Gastrocnemius medialis (tissue), 4 donors: ENCODE measurements around the gene DNM3. TPM values are rescaled to one million over a fixed set of nuclear protein-coding genes. Genes with fewer than 3 reads are reported as not detected.

Experiments used
- ATAC-seq, 2 donors: fragments of 150-250 bp; one replicate each; pipeline ENCODE4 v1.9.1; 2016
- DNase-seq, 2 donors: peaks; one replicate each; pipeline ENCODE4 v3.0.0-alpha.2; 2019
- H3K27ac ChIP-seq, 4 donors: fragments of 200-600 bp; sonication (generic); 1 replicate in 1 of 4; 2 replicates in 3 of 4; pipeline ENCODE4 v1.5.1; 2016 to 2018; ENCODE audit warnings: mild to moderate bottlenecking in 2 of 4, moderate library complexity in 1 of 4
- H3K27me3 ChIP-seq, 3 donors: fragments of 200-600 bp; sonication (generic) in 2 of 3; 1 replicate in 1 of 3; 2 replicates in 2 of 3; pipeline versions ENCODE4 v1.5.1 to v1.6.0; 2016 to 2019; ENCODE audit warnings: mild to moderate bottlenecking in 1 of 3, moderate library complexity in 1 of 3
- H3K36me3 ChIP-seq, 2 donors: fragments of 200-600 bp; sonication (generic) in 1 of 2; one replicate each; pipeline ENCODE4 v1.5.1; 2017 to 2018
- H3K4me1 ChIP-seq, 2 donors: fragments of 200-600 bp; sonication (generic) in 1 of 2; one replicate each; pipeline ENCODE4 v1.5.1; 2016 to 2017; ENCODE audit warnings: mild to moderate bottlenecking in 2 of 2
- H3K4me3 ChIP-seq, 4 donors: fragments of 200-600 bp; sonication (generic) in 3 of 4; 1 replicate in 1 of 4; 2 replicates in 3 of 4; pipeline ENCODE4 v1.5.1; 2016 to 2019; ENCODE audit warnings: mild to moderate bottlenecking in 2 of 4
- H3K9me3 ChIP-seq, 3 donors: fragments of 200-600 bp; sonication (generic) in 2 of 3; 1 replicate in 1 of 3; 2 replicates in 2 of 3; pipeline ENCODE4 v1.5.1; 2016 to 2019
- POLR2A ChIP-seq, 2 donors: fragments of 450-650 bp; IDR thresholded peaks; one replicate each; pipeline ENCODE4 v1.6.1; 2017; ENCODE audit warnings: antibody characterized with exemption in 2 of 2, mild to moderate bottlenecking in 2 of 2, moderate library complexity in 2 of 2
- in situ Hi-C, 4 donors: fragments of 200-750 bp; cut with MboI; loops; one replicate each; pipeline versions ENCODE4 v1.15.0 to v1.8.0; 2017; ENCODE audit warnings: low sequenced_read_pairs in 4 of 4
- intact Hi-C: fragments of 100-400 bp; cut with DNase I; formaldehyde crosslinking; loops from one replicate; pipeline ENCODE4 v1.15.1; 2023; ENCODE audit warnings: low total_unique reads
- total RNA-seq, 4 donors: library from RNA; depleted of rRNA; stranded (reverse); fragments of >200 nt; gene quantifications; one replicate each; pipeline versions ENCODE4 v1.1.0 to v1.2.3, GENCODE V29; 2016
- TF ChIP-seq, protein P1 (sequence below), 5 experiments: fragments of 450-650 bp in 3 of 5; fragments of 200-600 bp in 2 of 5; sonication (generic) in 2 of 5; IDR thresholded peaks in 4 of 5; conservative IDR thresholded peaks in 1 of 5; 1 replicate in 4 of 5; 2 replicates in 1 of 5; pipeline ENCODE4 v1.5.1; 2016 to 2019; ENCODE audit warnings: antibody characterized with exemption in 5 of 5, mild to moderate bottlenecking in 3 of 5, moderate library complexity in 3 of 5

Gene DNM3
- total RNA-seq, 4 donors from 2014 or later, result 0.35 to 1.6 (median 1.1) TPM

DNA sequence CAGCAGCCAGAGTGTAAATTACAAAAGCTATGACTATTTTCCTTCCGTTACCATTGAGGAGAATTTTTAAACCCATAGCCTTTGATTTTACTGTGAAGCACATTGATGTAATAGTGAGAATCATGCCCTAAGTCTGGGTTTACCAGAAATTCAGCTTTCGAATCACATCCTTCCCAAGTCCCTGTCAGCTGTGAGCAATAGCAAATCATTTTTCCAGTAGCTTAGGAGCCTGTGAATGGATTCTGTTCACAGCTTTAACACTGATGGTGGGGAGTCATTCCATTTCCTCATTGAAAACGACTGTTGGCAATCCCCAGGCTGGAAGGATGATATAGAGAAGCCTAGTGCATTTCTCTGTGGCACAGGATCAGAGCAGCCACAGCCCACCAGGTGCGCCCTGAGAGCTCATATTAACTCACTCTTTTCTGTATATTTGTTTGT, 497.0 kb downstream of the DNM3 start:
- Histone ChIP-seq H3K36me3 (no peaks in the 10 kb centered on the region), H3K27me3 (no peaks in the 10 kb centered on the region), H3K27ac (no peak overlapping the region), H3K9me3 (no peaks in the 10 kb centered on the region), H3K4me1 (peaks cover 2 to 5% of the 10 kb centered on the region in 2 donors), H3K4me3 (no peak overlapping the region)
- in situ Hi-C loops (no loop called here), intact Hi-C loops (no loop called here)
- ATAC-seq (no peak), DNase-seq (no peak)
- TF ChIP-seq, protein P1, sequence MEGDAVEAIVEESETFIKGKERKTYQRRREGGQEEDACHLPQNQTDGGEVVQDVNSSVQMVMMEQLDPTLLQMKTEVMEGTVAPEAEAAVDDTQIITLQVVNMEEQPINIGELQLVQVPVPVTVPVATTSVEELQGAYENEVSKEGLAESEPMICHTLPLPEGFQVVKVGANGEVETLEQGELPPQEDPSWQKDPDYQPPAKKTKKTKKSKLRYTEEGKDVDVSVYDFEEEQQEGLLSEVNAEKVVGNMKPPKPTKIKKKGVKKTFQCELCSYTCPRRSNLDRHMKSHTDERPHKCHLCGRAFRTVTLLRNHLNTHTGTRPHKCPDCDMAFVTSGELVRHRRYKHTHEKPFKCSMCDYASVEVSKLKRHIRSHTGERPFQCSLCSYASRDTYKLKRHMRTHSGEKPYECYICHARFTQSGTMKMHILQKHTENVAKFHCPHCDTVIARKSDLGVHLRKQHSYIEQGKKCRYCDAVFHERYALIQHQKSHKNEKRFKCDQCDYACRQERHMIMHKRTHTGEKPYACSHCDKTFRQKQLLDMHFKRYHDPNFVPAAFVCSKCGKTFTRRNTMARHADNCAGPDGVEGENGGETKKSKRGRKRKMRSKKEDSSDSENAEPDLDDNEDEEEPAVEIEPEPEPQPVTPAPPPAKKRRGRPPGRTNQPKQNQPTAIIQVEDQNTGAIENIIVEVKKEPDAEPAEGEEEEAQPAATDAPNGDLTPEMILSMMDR (IDR thresholded peaks at IDR 0.05 in 4 of 5, conservative IDR thresholded peaks at IDR 0.05 in 1 of 5), result no peak
- no peak for TF ChIP-seq POLR2A (IDR thresholded peaks at IDR 0.05)

DNA sequence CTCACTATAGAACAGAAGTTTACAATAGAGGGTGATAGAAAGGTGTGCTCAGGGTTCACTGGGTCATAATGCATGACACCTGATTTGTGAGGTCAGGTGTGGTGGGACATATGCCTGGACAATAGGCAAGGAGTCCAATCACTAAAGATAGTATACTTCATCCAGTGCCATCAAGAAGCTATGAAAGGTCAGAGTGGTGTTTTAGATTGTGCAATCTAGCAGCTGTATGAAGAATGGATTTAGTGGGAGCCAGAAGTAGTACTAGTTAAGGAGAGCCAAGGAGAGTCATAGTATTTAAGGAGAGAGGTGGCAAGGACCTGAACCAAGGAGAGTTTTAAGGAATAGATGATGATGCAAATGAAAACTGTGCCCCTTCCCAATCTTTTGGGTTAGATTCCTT, 498.5 kb downstream of the DNM3 start:
- no peak for DNase-seq
- TF ChIP-seq POLR2A (IDR thresholded peaks at IDR 0.05), result no peak
- TF ChIP-seq, protein P1 (IDR thresholded peaks at IDR 0.05 in 4 of 5, conservative IDR thresholded peaks at IDR 0.05 in 1 of 5), result no peak
- Histone ChIP-seq H3K36me3 (no peaks in the 10 kb centered on the region), H3K4me3 (no peak overlapping the region), H3K4me1 (peaks cover 11 to 13% of the 10 kb centered on the region in 2 donors), H3K9me3 (no peaks in the 10 kb centered on the region), H3K27ac (no peak overlapping the region), H3K27me3 (no peaks in the 10 kb centered on the region)
- ATAC-seq, result no peak
- in situ Hi-C loops (no loop called here), intact Hi-C loops (no loop called here)

DNA sequence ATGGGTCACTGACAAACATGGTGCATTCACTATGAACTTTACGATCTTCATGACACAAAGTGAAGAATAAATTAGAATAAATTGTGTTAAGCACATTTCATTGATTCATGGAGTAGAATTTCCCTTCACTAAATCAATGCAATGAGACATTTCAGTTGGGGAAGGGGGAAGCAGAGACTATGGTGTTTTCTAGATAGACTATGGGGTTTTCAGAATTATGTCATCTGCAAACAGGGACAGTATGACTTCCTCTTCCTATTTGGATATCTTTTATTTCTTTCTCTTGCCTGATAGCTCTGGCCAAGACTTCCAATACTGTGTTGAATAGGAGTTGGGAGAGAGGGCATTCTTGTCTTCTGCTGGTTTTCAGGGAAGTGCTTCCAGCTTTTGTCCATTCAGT, 499.2 kb downstream of the DNM3 start:
- in situ Hi-C loops, result no loop called here
- H3K4me1 ChIP-seq, result peaks cover 11 to 13% of the 10 kb centered on the region in 2 donors
- intact Hi-C loops, result no loop called here
- TF ChIP-seq POLR2A (IDR thresholded peaks at IDR 0.05), result no peak
- TF ChIP-seq, protein P1 (IDR thresholded peaks at IDR 0.05 in 4 of 5, conservative IDR thresholded peaks at IDR 0.05 in 1 of 5), result no peak
- DNase-seq (no peak), ATAC-seq (no peak)
- H3K27ac ChIP-seq, result no peak overlapping the region
- H3K4me3 ChIP-seq, result no peak overlapping the region
- H3K9me3 ChIP-seq, result no peaks in the 10 kb centered on the region
- no peaks in the 10 kb centered on the region for H3K27me3 ChIP-seq
- H3K36me3 ChIP-seq, result no peaks in the 10 kb centered on the region

DNA sequence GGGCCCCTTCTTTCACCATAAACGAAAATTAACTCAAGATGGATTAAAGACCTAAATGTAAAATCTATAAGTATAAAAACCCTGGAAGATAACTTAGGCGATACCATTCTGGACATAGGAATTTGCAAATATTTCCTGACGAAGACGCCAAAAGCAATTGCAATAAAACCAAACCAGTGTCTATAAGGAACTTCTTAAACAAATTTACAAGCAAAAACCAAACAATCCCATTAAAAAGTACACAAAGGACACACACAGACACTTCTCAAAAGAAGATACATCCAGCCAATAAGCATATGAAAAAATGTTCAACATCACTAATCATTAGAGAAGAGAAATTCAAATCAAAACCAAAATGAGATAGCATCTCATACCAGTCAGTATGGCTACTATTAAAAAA, 500.4 kb downstream of the DNM3 start:
- ATAC-seq (no peak), DNase-seq (no peak)
- intact Hi-C loops (no loop called here), in situ Hi-C loops (no loop called here)
- Histone ChIP-seq H3K27me3 (no peaks in the 10 kb centered on the region), H3K9me3 (no peaks in the 10 kb centered on the region), H3K27ac (no peak overlapping the region), H3K36me3 (no peaks in the 10 kb centered on the region), H3K4me1 (peaks cover 11 to 13% of the 10 kb centered on the region in 2 donors), H3K4me3 (no peak overlapping the region)
- TF ChIP-seq, protein P1 (IDR thresholded peaks at IDR 0.05 in 4 of 5, conservative IDR thresholded peaks at IDR 0.05 in 1 of 5), result no peak
- no peak for TF ChIP-seq POLR2A (IDR thresholded peaks at IDR 0.05)

DNA sequence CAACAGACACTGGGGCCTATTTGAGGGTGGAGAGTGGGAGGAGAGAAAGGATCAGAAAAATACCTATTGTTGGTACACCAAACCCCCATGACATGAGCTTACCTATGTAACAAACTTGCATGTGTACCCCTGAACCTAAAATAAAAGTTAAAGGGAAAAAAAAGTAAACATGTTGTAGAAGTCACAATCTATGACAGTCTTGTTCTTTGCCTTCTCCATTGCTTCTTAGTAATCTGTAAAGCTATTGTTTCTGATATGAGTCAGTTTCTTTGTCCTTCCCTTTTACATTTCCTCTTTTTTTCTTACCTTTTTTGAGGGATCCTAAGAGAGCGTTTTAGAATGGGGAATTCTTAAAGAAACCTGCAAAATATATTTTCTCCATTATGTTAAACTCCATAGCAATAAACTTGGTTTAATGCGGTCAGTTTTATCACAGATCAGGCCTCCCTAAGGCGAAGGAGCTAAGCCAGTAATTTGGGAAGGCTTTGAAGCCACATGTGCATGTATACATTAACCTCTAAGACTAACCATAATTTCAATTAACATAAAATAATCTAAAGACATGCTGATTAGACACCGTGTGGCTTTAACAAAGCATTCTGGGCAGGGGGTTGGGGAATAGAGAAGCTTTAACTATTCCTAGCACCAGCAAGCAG, 501.4 kb downstream of the DNM3 start:
- TF ChIP-seq, protein P1 (IDR thresholded peaks at IDR 0.05 in 4 of 5, conservative IDR thresholded peaks at IDR 0.05 in 1 of 5), result no peak
- TF ChIP-seq POLR2A (IDR thresholded peaks at IDR 0.05), result no peak
- Histone ChIP-seq H3K27ac (no peak overlapping the region), H3K27me3 (no peaks in the 10 kb centered on the region), H3K9me3 (no peaks in the 10 kb centered on the region), H3K4me3 (no peak overlapping the region), H3K36me3 (no peaks in the 10 kb centered on the region), H3K4me1 (peaks cover 11 to 13% of the 10 kb centered on the region in 2 donors)
- intact Hi-C loops (no loop called here), in situ Hi-C loops (no loop called here)
- DNase-seq, result no peak
- ATAC-seq, result no peak
